ENCODE data around the gene WFDC1.

The WFDC1 gene

GRCh38 chr16:84378099-84378498 is 83.4 kb downstream of the WFDC1 start:
- DNase-seq (ENCODE audit: low read depth) = no peak

- DNase-seq (ENCODE audit: low read depth) = no peak
Observed at GRCh38 chr16:84378567-84378966, 83.9 kb downstream of the WFDC1 start.

GRCh38 chr16:84379008-84379708 is 84.5 kb downstream of the WFDC1 start:
- no peak for DNase-seq (ENCODE audit: low read depth)

Data from stimulated activated CD8-positive, alpha-beta memory T cell treated with anti-CD3 and anti-CD28 coated beads, Interleukin-15, amount 100 ng/mL, for 1 hour (primary cell).